Muscle of leg (tissue), 11 donors: Measurements from ENCODE around the gene EIF5A2. TPM values are rescaled to one million over a fixed set of nuclear protein-coding genes. Genes with fewer than 3 reads are reported as not detected.
"Not testable (repeated sequence)": the region's sequence is repeated elsewhere in the genome, so short reads cannot be mapped to it uniquely, and the experiment has no call there.

Source experiments
- DNase-seq: peaks from one replicate; pipeline ENCODE4 v3.0.0; 2013
- H3K27ac ChIP-seq: one replicate; pipeline ENCODE4 v1.5.1; 2013; ENCODE audit warnings: mild to moderate bottlenecking, low read length, control low read depth
- H3K27me3 ChIP-seq: one replicate; pipeline ENCODE4 v1.6.1; 2013; ENCODE audit warnings: low read length; ENCODE audit not compliant: control insufficient read depth, insufficient read depth
- H3K36me3 ChIP-seq: one replicate; pipeline ENCODE4 v1.6.1; 2013; ENCODE audit warnings: low read length; ENCODE audit not compliant: control insufficient read depth, insufficient read depth
- H3K4me1 ChIP-seq: one replicate; pipeline ENCODE4 v1.6.1; 2013; ENCODE audit warnings: low read length; ENCODE audit not compliant: control insufficient read depth, insufficient read depth
- H3K4me3 ChIP-seq: one replicate; pipeline ENCODE4 v1.5.1; 2013; ENCODE audit warnings: low read length, control low read depth
- H3K9me3 ChIP-seq: replicated peaks from 2 replicates; pipeline ENCODE4 v1.6.1; 2013; ENCODE audit warnings: low read depth, low read length; ENCODE audit not compliant: control insufficient read depth
- WGBS: methylation state at CpG from one replicate; pipeline ENCODE4 v1.1.5; 2013; ENCODE audit warnings: missing lambda C conversion rate; ENCODE audit not compliant: insufficient coverage; 5-methylcytosine and 5-hydroxymethylcytosine counted together
- polyA plus RNA-seq, 8 donors: library from polyadenylated mRNA; unstranded; fragments of 120-200 nt; gene quantifications; one replicate each; pipeline versions ENCODE4 v1.2.1 to v1.2.3, GENCODE V29; 2013; ENCODE audit warnings: inconsistent platforms in 1 of 8, low replicate concordance in 1 of 8; ENCODE audit not compliant: insufficient read length in 8 of 8, insufficient read depth in 1 of 8
- total RNA-seq: library from RNA; stranded (reverse); fragments of 120-200 nt; gene quantifications from one replicate; pipeline ENCODE4 v1.2.4, GENCODE V29; 2013

Gene EIF5A2
- total and polyA plus RNA-seq, 9 donors, result 2.7 to 5.9 (median 4.1) TPM

DNA sequence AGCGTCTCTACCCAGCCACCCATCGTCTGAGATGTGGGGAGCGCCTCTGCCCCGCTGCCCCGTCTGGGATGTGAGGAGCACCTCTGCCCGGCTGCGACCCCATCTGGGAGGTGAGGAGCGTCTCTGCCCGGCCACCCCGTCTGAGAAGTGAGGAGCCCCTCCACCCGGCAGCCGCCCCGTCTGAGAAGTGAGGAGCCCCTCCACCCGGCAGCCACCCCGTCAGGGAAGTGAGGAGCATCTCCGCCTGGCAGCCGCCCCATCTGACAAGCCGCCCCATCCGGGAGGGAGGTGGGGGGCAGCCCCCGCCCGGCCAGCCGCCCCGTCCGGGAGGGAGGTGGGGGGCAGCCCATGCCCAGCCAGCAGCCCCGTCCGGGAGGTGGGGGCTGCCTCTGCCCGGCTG lies 15.1 kb upstream of the EIF5A2 start:
- 97% methylated on average over 17 of the region's 27 CpGs for WGBS
- not testable (repeated sequence) for H3K36me3 ChIP-seq, H3K9me3 ChIP-seq, H3K27ac ChIP-seq, H3K27me3 ChIP-seq, H3K4me3 ChIP-seq, DNase-seq, H3K4me1 ChIP-seq

DNA sequence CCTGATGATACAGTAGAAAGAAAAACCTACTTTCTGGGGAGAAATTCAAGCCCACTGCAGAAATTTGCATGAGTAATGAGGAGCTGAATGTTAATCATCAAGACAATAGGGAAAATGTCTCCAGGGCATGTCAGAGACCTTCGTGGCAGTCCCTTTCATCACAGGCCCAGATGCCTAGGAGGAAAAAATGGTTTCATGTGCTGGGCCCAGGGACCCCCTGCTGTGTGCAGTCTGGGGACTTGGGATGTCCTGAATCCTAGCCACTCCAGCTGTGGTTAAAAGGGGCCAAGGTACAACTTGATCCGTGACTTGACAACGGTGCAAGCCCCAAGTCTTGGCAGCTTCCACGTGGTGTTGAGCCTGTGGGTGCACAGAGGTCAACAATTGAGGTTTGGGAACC lies 10.3 kb upstream of the EIF5A2 start:
- Histone ChIP-seq H3K27me3 (no peaks in the 10 kb centered on the region), H3K27ac (no peak overlapping the region), H3K36me3 (no peaks in the 10 kb centered on the region), H3K4me3 (no peak overlapping the region), H3K4me1 (no peaks in the 10 kb centered on the region), H3K9me3 (peaks cover 10% of the 10 kb centered on the region)
- WGBS, result 70% methylated on average over 4 of the region's 4 CpGs
- DNase-seq, result no peak

DNA sequence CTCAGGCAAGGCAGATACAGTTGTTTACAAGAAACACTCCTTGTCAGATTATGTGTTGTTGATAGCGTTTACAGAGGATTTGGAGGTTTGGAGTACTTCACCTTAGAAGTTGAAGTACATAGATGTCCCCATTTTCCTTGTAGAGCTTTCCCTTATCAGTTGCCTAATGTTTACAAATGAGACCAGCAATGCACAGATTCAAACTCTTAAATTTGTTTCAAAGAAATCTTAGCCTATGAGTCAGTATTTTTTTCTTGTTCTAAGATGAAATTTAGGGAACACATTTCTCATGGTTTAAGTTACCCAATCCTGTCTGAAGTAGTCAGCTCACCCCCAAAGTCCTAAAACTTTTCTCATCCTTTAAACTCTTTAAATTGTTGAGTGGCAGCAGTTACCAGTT lies 6.3 kb upstream of the EIF5A2 start:
- no peaks in the 10 kb centered on the region for H3K36me3 ChIP-seq
- H3K4me1 ChIP-seq, result no peaks in the 10 kb centered on the region
- no peak overlapping the region for H3K27ac ChIP-seq
- H3K4me3 ChIP-seq, result no peak overlapping the region
- peaks cover 15% of the 10 kb centered on the region for H3K9me3 ChIP-seq
- WGBS, result no CpG with 5 or more reads among the region's 1 CpG
- H3K27me3 ChIP-seq, result no peaks in the 10 kb centered on the region
- no peak for DNase-seq

DNA sequence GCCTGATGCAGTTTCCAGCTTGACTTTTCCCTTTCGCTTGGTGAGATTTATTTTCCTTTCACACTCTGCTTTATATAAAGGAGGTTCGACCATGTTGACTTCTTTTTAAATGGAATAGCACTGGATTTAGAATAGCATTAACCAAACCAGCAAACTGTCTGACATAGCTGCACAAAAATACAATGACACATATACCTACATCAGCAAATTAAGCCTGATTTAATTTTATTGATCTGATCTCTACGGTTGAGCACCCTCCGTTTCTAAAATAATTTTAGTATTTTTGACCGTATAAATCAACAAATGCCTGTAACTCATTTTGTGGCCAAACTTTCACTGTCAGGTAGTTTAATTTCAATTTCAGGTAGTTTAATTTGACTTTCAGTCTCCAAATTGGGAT lies 5.8 kb upstream of the EIF5A2 start:
- H3K4me3 ChIP-seq, result no peak overlapping the region
- DNase-seq, result no peak
- no CpG with 5 or more reads among the region's 5 CpGs for WGBS
- no peaks in the 10 kb centered on the region for H3K36me3 ChIP-seq
- H3K27ac ChIP-seq, result no peak overlapping the region
- H3K9me3 ChIP-seq, result peaks cover 18% of the 10 kb centered on the region
- H3K4me1 ChIP-seq, result no peaks in the 10 kb centered on the region
- H3K27me3 ChIP-seq, result no peaks in the 10 kb centered on the region

DNA sequence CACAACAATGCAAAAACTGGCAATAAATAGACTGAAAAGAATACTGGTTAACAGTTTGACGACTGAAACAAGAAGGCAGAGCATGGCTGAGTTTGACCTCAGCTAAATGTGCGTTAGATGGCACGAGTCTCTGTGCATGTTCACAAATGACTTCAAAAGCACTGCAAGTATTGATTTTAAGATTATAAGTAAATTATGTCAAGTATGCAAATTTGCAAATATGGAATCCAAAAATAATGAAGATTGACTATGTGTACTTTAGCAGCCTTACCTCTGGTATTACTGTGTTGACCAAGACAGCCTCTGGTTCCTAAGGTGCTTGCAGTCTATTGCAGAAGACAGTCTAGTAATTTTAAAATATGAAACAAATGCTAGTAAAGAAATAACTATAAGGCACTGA lies 2.6 kb upstream of the EIF5A2 start:
- no peaks in the 10 kb centered on the region for H3K36me3 ChIP-seq
- peaks cover 6% of the 10 kb centered on the region for H3K4me1 ChIP-seq
- no peaks in the 10 kb centered on the region for H3K27me3 ChIP-seq
- H3K4me3 ChIP-seq, result no peak overlapping the region
- DNase-seq, result no peak
- peaks cover 17% of the 10 kb centered on the region for H3K9me3 ChIP-seq
- no peak overlapping the region for H3K27ac ChIP-seq
- WGBS, result no CpG with 5 or more reads among the region's 3 CpGs

DNA sequence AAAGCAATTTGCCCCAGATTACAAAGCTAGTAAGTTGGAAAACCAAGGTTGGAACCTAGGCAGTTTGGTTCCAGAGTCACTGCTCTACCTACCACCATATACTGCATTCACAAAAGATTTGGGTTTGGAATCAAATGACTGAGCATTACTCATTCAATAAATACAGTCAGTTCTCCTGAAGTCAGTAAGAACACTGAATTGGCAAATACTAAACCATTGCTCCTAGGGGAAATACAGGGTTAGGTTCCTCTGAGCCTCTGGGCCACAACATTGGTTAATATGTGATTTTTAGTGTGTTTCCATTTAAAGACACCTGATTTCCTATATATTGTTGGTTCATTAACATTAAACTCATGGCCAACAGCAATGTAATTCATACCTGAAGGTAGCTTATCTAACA lies 2.1 kb upstream of the EIF5A2 start:
- Histone ChIP-seq H3K4me3 (no peak overlapping the region), H3K36me3 (no peaks in the 10 kb centered on the region), H3K9me3 (peaks cover 17% of the 10 kb centered on the region), H3K27me3 (no peaks in the 10 kb centered on the region), H3K4me1 (peaks cover 6% of the 10 kb centered on the region), H3K27ac (no peak overlapping the region)
- DNase-seq, result no peak

DNA sequence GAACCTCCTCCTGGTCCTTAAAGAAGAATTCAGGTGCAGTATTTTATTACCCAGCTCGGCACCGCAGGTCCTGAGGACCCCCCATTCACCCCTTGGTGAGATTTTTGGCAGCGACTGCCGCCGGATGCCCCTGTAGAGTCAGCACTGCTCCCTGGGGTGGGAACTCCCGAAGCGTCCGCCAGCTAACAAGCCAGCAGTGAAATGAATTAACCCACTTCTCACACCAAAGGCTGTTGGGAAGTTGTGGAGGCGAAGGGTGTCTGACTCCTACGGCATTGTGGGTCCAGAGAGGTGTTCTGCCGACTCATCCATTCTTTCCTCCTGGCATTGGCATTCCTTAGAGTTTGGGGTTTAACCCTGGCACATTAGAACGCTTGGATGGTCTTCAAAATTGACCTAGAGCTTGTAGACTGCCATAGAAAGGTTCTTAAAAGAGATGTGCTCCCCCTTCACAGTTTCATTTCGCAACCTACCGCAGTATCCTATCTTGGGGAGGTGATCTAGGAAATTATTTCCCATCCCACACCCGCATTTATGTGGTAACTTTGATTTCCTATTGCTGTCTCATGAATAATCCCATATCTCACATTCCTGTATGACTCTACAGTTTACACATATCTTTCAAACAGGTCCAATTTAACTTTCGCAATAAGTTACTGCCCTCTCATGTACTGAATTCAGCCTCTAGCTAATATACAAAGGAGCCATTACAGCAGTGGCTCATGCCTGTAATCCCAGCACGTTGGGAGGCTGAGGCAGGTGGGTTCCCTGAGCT lies 879 bp upstream of the EIF5A2 start:
- Histone ChIP-seq H3K36me3 (no peaks in the 10 kb centered on the region), H3K4me3 (peak overlapping the region; percentile 74), H3K27me3 (no peaks in the 10 kb centered on the region), H3K9me3 (peaks cover 17% of the 10 kb centered on the region), H3K4me1 (peaks cover 6% of the 10 kb centered on the region), H3K27ac (no peak overlapping the region)
- 90% methylated on average over 4 of the region's 17 CpGs for WGBS
- peak; percentile 14 for DNase-seq

DNA sequence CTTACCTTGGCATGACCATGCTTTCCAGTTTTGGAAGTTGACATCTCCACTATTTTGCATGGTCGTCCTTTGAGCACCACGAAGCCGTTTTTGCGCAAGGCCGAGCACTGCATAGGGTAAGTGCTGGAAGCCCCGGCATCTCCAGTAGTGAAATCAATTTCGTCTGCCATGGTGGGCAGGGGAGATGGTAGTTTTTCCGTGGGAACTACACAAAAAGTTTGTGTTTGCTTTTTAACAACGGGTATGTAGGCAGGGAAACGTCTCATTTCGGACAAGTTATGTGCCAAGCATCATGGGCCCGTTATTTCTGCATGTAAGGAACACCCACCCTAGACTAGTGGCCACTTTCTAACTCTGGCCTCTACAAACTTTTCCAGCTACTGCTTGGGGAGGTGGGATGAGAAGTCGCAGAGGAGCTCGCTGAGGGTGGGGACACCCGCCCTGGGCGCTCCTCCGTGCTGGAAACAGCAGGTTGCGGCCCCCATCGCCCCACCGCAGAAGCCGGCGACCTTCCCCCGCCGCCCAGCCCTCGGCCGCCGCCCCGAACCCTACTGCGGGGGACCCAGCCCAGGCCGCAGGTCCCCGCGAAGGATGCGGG lies 701 bp downstream of the EIF5A2 start:
- H3K36me3 ChIP-seq, result no peaks in the 10 kb centered on the region
- peak overlapping the region; percentile 74 for H3K4me3 ChIP-seq
- WGBS, result 1% methylated on average over 26 of the region's 33 CpGs
- H3K27ac ChIP-seq, result no peak overlapping the region
- peak; percentile 22 for DNase-seq
- peaks cover 17% of the 10 kb centered on the region for H3K9me3 ChIP-seq
- no peaks in the 10 kb centered on the region for H3K27me3 ChIP-seq
- H3K4me1 ChIP-seq, result peaks cover 6% of the 10 kb centered on the region

DNA sequence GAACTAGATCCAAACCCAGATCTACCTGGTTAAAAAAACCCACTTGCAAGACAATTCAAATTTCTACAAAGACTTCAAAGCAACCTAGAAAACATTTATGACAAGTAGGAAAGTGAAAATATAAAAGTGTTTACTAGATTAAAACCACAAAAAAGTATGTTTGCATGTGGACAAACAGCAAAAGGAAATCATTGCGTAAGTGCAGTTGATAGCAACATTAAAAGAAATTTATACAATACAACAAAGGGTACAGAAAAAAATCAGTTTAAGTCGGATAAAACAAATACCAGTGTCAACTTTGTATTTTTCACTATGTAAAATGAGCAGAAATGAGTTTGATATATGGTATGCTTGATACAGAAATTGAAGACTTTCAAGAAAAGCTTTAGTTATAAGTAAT lies 2.6 kb downstream of the EIF5A2 start:
- no peaks in the 10 kb centered on the region for H3K36me3 ChIP-seq
- WGBS, result no CpG with 5 or more reads among the region's 2 CpGs

DNA sequence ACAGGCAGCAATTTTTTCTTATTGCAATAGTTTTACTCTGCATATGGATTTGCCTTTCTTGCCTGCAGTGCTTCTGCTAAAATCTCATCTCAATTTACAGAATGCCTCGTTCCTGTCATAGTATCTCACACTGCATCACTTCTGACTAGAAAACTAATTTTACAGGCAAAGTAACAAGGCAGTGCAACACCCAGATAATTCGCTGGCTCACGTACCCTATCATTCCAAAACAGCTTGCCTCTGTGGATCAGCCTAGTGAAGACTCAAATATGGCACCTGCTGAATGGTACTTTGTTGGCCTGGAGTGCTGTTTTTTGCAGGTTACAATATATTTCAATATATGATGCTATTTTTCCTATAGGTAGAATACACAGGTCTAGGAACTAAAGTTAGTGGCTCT lies 5.3 kb downstream of the EIF5A2 start:
- Histone ChIP-seq H3K4me1 (peaks cover 6% of the 10 kb centered on the region), H3K27me3 (no peaks in the 10 kb centered on the region), H3K9me3 (no peaks in the 10 kb centered on the region), H3K4me3 (no peak overlapping the region), H3K27ac (no peak overlapping the region), H3K36me3 (no peaks in the 10 kb centered on the region)
- no peak for DNase-seq
- 77% methylated on average over 3 of the region's 3 CpGs for WGBS

More for the DNA sequence above, 2.6 kb downstream of the EIF5A2 start:
- Histone ChIP-seq H3K4me1 (peaks cover 6% of the 10 kb centered on the region), H3K27ac (no peak overlapping the region), H3K4me3 (no peak overlapping the region), H3K9me3 (peaks cover 16% of the 10 kb centered on the region), H3K27me3 (no peaks in the 10 kb centered on the region)
- no peak for DNase-seq
